BE2C (cell line): ENCODE data around the gene CFAP57.

Experiments
- DNase-seq: peaks from one replicate; pipeline ENCODE4 v3.0.0-alpha.2; 2020
- H3K27me3 ChIP-seq: fragments of 250-450 bp; sonication (Bioruptor Pico); 2 replicates; pipeline ENCODE4 v1.5.1; 2020; ENCODE audit warnings: mild to moderate bottlenecking
- H3K36me3 ChIP-seq: fragments of 250-450 bp; sonication (Bioruptor Pico); 2 replicates; pipeline ENCODE4 v1.5.1; 2020; ENCODE audit warnings: mild to moderate bottlenecking
- H3K4me1 ChIP-seq: fragments of 250-450 bp; sonication (Bioruptor Pico); 2 replicates; pipeline ENCODE4 v1.5.1; 2020
- H3K4me3 ChIP-seq: 2 replicates; pipeline ENCODE4 v1.5.1; 2011; ENCODE audit warnings: low read depth, low read length
- H3K9me3 ChIP-seq: fragments of 250-450 bp; sonication (Bioruptor Pico); 2 replicates; pipeline ENCODE4 v1.5.1; 2020
- TF ChIP-seq, protein P1 (sequence below): IDR thresholded peaks from 2 replicates; pipeline ENCODE4 v1.5.1; 2012; ENCODE audit warnings: mild to moderate bottlenecking, low read depth, low read length

The CFAP57 gene

GRCh38 chr1:43225168-43225567 lies 53.0 kb downstream of the CFAP57 start:
- no peak overlapping the region for H3K4me3 ChIP-seq
- H3K36me3 ChIP-seq, result no peaks in the 10 kb centered on the region
- no peaks in the 10 kb centered on the region for H3K27me3 ChIP-seq
- no peaks in the 10 kb centered on the region for H3K9me3 ChIP-seq
- no peaks in the 10 kb centered on the region for H3K4me1 ChIP-seq
- TF ChIP-seq, protein P1, sequence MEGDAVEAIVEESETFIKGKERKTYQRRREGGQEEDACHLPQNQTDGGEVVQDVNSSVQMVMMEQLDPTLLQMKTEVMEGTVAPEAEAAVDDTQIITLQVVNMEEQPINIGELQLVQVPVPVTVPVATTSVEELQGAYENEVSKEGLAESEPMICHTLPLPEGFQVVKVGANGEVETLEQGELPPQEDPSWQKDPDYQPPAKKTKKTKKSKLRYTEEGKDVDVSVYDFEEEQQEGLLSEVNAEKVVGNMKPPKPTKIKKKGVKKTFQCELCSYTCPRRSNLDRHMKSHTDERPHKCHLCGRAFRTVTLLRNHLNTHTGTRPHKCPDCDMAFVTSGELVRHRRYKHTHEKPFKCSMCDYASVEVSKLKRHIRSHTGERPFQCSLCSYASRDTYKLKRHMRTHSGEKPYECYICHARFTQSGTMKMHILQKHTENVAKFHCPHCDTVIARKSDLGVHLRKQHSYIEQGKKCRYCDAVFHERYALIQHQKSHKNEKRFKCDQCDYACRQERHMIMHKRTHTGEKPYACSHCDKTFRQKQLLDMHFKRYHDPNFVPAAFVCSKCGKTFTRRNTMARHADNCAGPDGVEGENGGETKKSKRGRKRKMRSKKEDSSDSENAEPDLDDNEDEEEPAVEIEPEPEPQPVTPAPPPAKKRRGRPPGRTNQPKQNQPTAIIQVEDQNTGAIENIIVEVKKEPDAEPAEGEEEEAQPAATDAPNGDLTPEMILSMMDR, result no peak
- no peak for DNase-seq

DNA sequence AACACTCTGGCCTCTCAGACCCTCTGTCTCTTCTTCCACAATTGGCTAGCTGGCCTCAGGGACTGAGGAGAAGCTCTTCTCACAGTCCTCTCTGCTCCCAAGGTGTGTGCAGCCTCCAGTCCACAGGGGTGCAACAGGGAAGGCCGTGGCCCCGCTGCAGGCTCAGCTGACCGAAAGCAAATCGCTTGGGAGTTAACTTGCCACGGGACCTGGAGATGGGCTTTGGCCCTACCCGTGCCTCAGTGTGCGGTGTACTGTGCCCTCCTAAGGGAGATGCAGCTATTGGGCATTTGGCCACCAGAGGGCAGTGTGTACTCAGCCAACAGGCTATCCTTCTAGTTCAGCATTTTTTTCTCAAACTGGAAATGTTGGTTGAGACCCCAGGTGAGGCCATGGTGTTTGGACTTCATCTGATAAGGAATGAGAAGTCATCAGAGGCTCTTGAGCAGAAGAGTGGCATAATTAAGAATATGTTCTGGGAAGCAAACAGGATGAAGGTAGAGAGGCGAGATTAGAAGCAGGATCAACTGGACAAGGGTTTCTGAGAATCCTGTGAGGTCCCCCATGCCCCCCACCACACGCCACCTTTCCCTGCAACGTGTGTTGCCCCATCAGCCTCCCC lies 55.1 kb downstream of the CFAP57 start:
- Histone ChIP-seq H3K36me3 (no peaks in the 10 kb centered on the region), H3K27me3 (no peaks in the 10 kb centered on the region), H3K4me3 (no peak overlapping the region), H3K4me1 (no peaks in the 10 kb centered on the region), H3K9me3 (no peaks in the 10 kb centered on the region)
- peak; percentile 77 for DNase-seq
- TF ChIP-seq, protein P1, result peak; percentile 78

- Histone ChIP-seq H3K27me3 (no peaks in the 10 kb centered on the region), H3K4me3 (no peak overlapping the region), H3K9me3 (no peaks in the 10 kb centered on the region), H3K36me3 (no peaks in the 10 kb centered on the region), H3K4me1 (no peaks in the 10 kb centered on the region)
- no peak for DNase-seq
- TF ChIP-seq, protein P1, result no peak
Observed at GRCh38 chr1:43229826-43230780, 58.0 kb downstream of the CFAP57 start.

DNA sequence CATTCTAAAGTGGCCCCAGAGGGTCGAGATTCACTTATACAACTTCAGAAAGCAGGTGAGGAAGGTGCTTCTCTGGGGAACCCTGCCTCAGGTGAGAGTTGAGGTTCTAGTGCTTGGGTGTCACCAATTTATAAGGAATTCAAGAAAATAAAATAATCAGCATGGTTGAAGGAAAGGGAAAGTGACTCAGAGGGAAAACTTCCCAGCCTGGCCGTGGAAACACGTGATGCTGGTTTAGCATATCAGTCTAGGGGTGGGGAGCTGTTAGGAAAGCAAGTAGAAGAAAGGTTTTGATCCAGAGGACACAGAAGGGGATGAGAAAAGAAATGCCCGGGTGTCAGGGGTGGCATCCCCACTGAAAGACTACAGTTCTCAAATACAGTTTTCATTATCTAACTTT lies 59.9 kb downstream of the CFAP57 start:
- no peak overlapping the region for H3K4me3 ChIP-seq
- TF ChIP-seq, protein P1, result no peak
- DNase-seq, result no peak
- H3K4me1 ChIP-seq, result no peaks in the 10 kb centered on the region
- no peaks in the 10 kb centered on the region for H3K9me3 ChIP-seq
- no peaks in the 10 kb centered on the region for H3K36me3 ChIP-seq
- H3K27me3 ChIP-seq, result no peaks in the 10 kb centered on the region

DNA sequence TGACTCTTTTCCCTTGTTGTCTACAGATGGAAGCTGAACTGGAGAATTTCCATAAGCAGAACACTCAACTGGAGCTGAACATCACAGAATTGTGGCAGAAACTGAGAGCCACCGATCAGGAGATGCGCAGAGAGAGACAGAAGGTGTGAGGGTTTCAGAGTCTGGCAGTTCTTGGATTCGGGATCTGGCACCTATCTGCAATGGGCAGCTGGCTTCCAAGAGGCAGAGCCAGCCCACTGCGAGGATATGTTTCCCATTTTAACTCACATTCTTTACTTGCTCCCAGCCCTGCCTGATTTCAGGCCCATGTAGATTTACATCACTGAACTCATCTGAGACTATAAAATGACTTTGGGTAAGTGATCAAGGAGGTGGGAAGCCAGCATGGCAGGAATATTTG lies 60.4 kb downstream of the CFAP57 start:
- Histone ChIP-seq H3K9me3 (no peaks in the 10 kb centered on the region), H3K27me3 (no peaks in the 10 kb centered on the region), H3K4me3 (no peak overlapping the region), H3K36me3 (no peaks in the 10 kb centered on the region), H3K4me1 (no peaks in the 10 kb centered on the region)
- TF ChIP-seq, protein P1, result no peak
- no peak for DNase-seq

DNA sequence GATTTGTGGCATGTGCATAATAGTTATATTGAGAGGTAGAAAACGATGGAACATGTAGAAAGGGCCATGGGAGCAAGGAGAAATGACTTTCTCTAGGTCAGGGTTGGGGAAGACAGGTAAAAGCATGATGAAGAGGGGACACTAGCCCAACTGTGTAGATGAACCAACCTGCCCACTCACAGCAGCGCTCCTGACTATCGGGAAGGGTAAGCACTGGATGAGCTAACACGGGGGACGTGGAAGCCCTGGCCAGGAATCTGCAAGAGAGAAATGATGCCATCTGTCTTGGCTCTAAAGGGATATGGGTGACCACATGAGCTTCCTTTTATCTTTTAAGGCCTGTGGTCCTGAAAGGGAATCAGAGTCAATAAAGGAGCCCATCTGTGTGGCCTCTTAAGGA lies 61.5 kb downstream of the CFAP57 start:
- TF ChIP-seq, protein P1, result no peak
- no peak for DNase-seq

More for the DNA sequence above, 61.5 kb downstream of the CFAP57 start:
- Histone ChIP-seq H3K4me1 (no peaks in the 10 kb centered on the region), H3K4me3 (no peak overlapping the region), H3K9me3 (no peaks in the 10 kb centered on the region), H3K27me3 (no peaks in the 10 kb centered on the region), H3K36me3 (no peaks in the 10 kb centered on the region)
